Measurements from ENCODE around the gene FOXK1.

Gene FOXK1

DNA sequence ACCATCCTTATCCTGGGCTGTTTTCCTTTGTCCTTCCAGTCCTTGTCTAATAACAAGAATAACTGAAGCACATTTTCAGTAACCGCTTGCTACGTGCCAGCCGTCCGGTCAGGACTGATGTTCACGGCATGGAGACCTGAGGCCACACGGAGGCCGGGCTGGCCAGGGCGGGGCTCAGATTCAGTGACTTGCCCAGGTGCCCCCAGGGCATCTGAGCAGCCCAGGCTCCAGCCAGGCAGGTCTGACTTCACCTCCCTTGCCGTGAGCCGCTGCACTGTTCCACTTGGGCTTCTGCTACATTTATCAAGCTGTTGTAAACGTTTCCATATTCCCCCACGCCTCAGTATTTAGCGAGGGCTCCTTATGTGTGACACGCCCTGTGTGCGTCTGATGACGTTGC is 49.7 kb downstream of the FOXK1 start:
- TF ChIP-seq, protein P1, sequence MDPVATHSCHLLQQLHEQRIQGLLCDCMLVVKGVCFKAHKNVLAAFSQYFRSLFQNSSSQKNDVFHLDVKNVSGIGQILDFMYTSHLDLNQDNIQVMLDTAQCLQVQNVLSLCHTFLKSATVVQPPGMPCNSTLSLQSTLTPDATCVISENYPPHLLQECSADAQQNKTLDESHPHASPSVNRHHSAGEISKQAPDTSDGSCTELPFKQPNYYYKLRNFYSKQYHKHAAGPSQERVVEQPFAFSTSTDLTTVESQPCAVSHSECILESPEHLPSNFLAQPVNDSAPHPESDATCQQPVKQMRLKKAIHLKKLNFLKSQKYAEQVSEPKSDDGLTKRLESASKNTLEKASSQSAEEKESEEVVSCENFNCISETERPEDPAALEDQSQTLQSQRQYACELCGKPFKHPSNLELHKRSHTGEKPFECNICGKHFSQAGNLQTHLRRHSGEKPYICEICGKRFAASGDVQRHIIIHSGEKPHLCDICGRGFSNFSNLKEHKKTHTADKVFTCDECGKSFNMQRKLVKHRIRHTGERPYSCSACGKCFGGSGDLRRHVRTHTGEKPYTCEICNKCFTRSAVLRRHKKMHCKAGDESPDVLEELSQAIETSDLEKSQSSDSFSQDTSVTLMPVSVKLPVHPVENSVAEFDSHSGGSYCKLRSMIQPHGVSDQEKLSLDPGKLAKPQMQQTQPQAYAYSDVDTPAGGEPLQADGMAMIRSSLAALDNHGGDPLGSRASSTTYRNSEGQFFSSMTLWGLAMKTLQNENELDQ (tag by site-specific recombination; IDR thresholded peaks at IDR 0.05; ENCODE audit: low read depth), result no peak
- Histone ChIP-seq H3K27ac (ENCODE audit: extremely low read depth, low read depth, low read length) (no peak overlapping the region), H3K4me1 (ENCODE audit: control insufficient read depth, insufficient read depth, low read length) (no peaks in the 10 kb centered on the region), H3K36me3 (ENCODE audit: control insufficient read depth in 2 of 2, insufficient read depth in 1 of 2, low read length in 2 of 2) (peaks cover 0 to 4% of the 10 kb centered on the region in 2 experiments; a peak in 2 of 3 replicates), H3K9me3 (ENCODE audit: control insufficient read depth, insufficient read depth, low read depth, low read length) (no peaks in the 10 kb centered on the region), H3K4me3 (ENCODE audit: low read depth, low read length) (no peak overlapping the region)
- ChIA-PET POLR2A (no interaction called here), CTCF (no interaction called here)

DNA sequence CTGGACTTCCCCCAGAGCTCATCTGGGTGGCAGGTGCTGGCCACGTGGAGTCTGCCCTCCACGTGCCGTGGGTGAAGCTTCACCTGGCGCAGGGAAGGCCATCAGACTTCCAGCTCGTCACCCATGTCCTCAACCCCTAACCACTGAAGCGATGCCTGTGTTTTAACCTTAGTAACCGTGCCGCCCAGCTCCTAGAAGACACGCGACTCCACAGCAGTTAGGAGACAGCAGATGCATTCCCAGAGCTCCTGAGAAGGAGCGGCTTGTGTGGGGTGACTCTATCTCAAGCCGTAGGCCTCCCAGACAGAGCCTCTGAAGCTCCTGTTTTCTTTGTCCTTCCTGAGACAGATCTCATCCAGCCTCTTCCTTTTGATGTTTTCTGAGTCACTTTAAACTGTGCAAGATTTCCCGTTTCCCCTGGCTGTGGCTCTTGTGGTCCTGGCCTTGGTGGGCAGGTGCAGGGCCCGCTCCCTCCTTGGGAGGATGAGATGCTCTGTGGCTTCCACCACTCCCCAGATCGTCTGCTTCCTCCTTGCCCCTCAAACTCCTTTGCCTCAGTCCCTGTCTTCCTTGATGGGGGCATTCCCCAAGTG is 51.9 kb downstream of the FOXK1 start:
- POLR2A ChIA-PET, result interaction anchor here (0.5 to 1.4 kb wide), 2 partner anchors 10 to 551 kb away, joined by 3 to 5 read pairs; no protein-coding TSS in a partner anchor
- Histone ChIP-seq H3K27ac (ENCODE audit: extremely low read depth, low read depth, low read length) (no peak overlapping the region), H3K4me3 (ENCODE audit: low read depth, low read length) (no peak overlapping the region), H3K4me1 (ENCODE audit: control insufficient read depth, insufficient read depth, low read length) (peaks cover 2% of the 10 kb centered on the region; the same call in 1 of the 2 replicates), H3K9me3 (ENCODE audit: control insufficient read depth, insufficient read depth, low read depth, low read length) (no peaks in the 10 kb centered on the region), H3K36me3 (ENCODE audit: control insufficient read depth in 2 of 2, insufficient read depth in 1 of 2, low read length in 2 of 2) (peaks cover 0 to 7% of the 10 kb centered on the region in 2 experiments; a peak in 2 of 3 replicates)
- TF ChIP-seq GLIS1 (tag by site-specific recombination; IDR thresholded peaks at IDR 0.05) (no peak), IKZF3 (tag by site-specific recombination; IDR thresholded peaks at IDR 0.05) (no peak), ZNF2 (tag by site-specific recombination; IDR thresholded peaks at IDR 0.05) (no peak), RBAK (tag by site-specific recombination; IDR thresholded peaks at IDR 0.05) (no peak), GLI4 (tag by site-specific recombination; IDR thresholded peaks at IDR 0.05) (no peak), ZBTB8A (tag by site-specific recombination; IDR thresholded peaks at IDR 0.05) (no peak), EGR2 (tag by site-specific recombination; IDR thresholded peaks at IDR 0.05; ENCODE audit: low read depth) (no peak), ZNF560 (tag by site-specific recombination; IDR thresholded peaks at IDR 0.05; ENCODE audit: borderline replicate concordance) (no peak), ZNF311 (tag by site-specific recombination; IDR thresholded peaks at IDR 0.05; ENCODE audit: borderline replicate concordance) (no peak)
- TF ChIP-seq, protein P2, sequence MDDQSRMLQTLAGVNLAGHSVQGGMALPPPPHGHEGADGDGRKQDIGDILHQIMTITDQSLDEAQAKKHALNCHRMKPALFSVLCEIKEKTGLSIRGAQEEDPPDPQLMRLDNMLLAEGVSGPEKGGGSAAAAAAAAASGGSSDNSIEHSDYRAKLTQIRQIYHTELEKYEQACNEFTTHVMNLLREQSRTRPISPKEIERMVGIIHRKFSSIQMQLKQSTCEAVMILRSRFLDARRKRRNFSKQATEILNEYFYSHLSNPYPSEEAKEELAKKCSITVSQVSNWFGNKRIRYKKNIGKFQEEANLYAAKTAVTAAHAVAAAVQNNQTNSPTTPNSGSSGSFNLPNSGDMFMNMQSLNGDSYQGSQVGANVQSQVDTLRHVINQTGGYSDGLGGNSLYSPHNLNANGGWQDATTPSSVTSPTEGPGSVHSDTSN (CRISPR knock-in tag; IDR thresholded peaks at IDR 0.05), result no peak
- CTCF ChIA-PET, result interaction anchor here (0.7 kb wide), 1 partner anchor 1032 kb away, joined by 3 read pairs; no protein-coding TSS in a partner anchor

DNA sequence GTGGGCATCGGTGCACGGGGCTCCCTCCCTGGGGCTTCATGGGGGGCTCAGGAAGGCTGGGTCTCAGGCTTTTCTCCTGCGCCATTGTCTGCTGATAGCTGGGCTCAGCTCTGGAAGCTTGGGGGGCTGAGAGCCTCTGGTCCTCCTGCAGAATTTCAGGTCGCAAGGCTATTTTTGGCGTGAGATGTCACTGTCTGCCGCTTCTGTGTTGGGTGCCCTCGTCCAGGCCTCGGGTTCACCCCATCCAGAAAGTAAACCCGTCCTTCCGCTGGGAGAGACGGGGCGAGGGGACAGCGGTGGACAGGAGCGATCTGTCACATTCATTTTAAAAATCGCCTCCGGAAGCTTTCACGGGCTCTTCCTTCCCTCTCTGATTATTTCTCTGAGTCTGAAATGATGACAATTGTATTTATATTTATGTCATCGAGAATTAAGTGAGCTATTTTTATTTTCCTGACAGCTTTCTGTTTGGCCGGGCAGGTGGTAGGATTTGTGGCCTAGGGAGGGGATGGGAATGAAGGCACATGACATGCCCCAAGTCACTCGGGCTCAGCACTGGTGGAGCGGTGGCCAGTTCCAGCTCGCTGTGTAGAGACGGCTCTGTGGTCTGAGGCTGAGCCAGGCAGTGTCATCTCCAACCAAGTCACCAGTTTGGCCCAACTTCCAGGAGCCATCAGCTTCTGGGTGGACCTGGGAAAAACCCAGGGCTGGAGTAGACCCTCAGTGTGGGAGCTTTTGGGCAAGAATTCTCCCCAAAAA is 52.7 kb downstream of the FOXK1 start:
- ChIA-PET POLR2A (no interaction called here), CTCF (no interaction called here)
- no peak overlapping the region for H3K27ac ChIP-seq (ENCODE audit: extremely low read depth, low read depth, low read length)

More for the DNA sequence above, 52.7 kb downstream of the FOXK1 start:
- Histone ChIP-seq H3K4me3 (ENCODE audit: low read depth, low read length) (no peak overlapping the region), H3K36me3 (ENCODE audit: control insufficient read depth in 2 of 2, insufficient read depth in 1 of 2, low read length in 2 of 2) (peaks cover 0 to 7% of the 10 kb centered on the region in 2 experiments; a peak in 2 of 3 replicates), H3K9me3 (ENCODE audit: control insufficient read depth, insufficient read depth, low read depth, low read length) (no peaks in the 10 kb centered on the region), H3K4me1 (ENCODE audit: control insufficient read depth, insufficient read depth, low read length) (peaks cover 5% of the 10 kb centered on the region)
- TF ChIP-seq ZNF658 (tag by site-specific recombination; IDR thresholded peaks at IDR 0.05), result no peak
- TF ChIP-seq ZNF747 (tag by site-specific recombination; IDR thresholded peaks at IDR 0.05), result no peak
- no peak for TF ChIP-seq ZNF501 (tag by site-specific recombination; IDR thresholded peaks at IDR 0.05)
- TF ChIP-seq ZNF146 (tag by site-specific recombination; IDR thresholded peaks at IDR 0.05), result no peak
- no peak for TF ChIP-seq REPIN1 (tag by site-specific recombination; IDR thresholded peaks at IDR 0.05; ENCODE audit: low read depth)
- no peak for TF ChIP-seq ZNF843 (tag by site-specific recombination; IDR thresholded peaks at IDR 0.05)
- TF ChIP-seq ZNF202 (tag by site-specific recombination; IDR thresholded peaks at IDR 0.05; ENCODE audit: borderline replicate concordance), result no peak
- TF ChIP-seq ZIC2 (tag by site-specific recombination; IDR thresholded peaks at IDR 0.05), result no peak
- no peak for TF ChIP-seq ZNF785 (tag by site-specific recombination; IDR thresholded peaks at IDR 0.05)
